ENCODE measurements around the gene FBRSL1.

The FBRSL1 gene

GRCh38 chr12:132466241-132467201 lies 23.4 kb upstream of the FBRSL1 start:
- DNase-seq (ENCODE audit: low read depth in 2 of 2) = peak in 1 of 2 donors; percentile 35
- no peak for TF ChIP-seq CTCF (IDR thresholded peaks at IDR 0.05; ENCODE audit: low read depth, low read length)
- no peak overlapping the region for H3K4me3 ChIP-seq (replicated peaks in 1 of 2; ENCODE audit: low read depth in 2 of 2, low read length in 2 of 2)

- TF ChIP-seq CTCF (IDR thresholded peaks at IDR 0.05; ENCODE audit: low read depth, low read length) = no peak
- no peak for DNase-seq (ENCODE audit: low read depth in 2 of 2)
- H3K4me3 ChIP-seq (replicated peaks in 1 of 2; ENCODE audit: low read depth in 2 of 2, low read length in 2 of 2) = no peak overlapping the region
These were observed 22.4 kb upstream of the FBRSL1 start for GRCh38 chr12:132467511-132467910.

GRCh38 chr12:132469423-132469822 lies 20.5 kb upstream of the FBRSL1 start:
- H3K4me3 ChIP-seq (replicated peaks in 1 of 2; ENCODE audit: low read depth in 2 of 2, low read length in 2 of 2) = no peak overlapping the region
- no peak for DNase-seq (ENCODE audit: low read depth in 2 of 2)
- no peak for TF ChIP-seq CTCF (IDR thresholded peaks at IDR 0.05; ENCODE audit: low read depth, low read length)

- H3K4me3 ChIP-seq (replicated peaks in 1 of 2; ENCODE audit: low read depth in 2 of 2, low read length in 2 of 2) = no peak overlapping the region
- DNase-seq (ENCODE audit: low read depth in 2 of 2) = no peak
- TF ChIP-seq CTCF (IDR thresholded peaks at IDR 0.05; ENCODE audit: low read depth, low read length) = no peak
These were observed 19.6 kb upstream of the FBRSL1 start for GRCh38 chr12:132470397-132470796.

- no peak overlapping the region for H3K4me3 ChIP-seq (replicated peaks in 1 of 2; ENCODE audit: low read depth in 2 of 2, low read length in 2 of 2)
- DNase-seq (ENCODE audit: low read depth in 2 of 2) = no peak
- TF ChIP-seq CTCF (IDR thresholded peaks at IDR 0.05; ENCODE audit: low read depth, low read length) = no peak
These were observed 18.7 kb upstream of the FBRSL1 start for GRCh38 chr12:132471011-132471857.

GRCh38 chr12:132471858-132472255 lies 18.1 kb upstream of the FBRSL1 start:
- H3K4me3 ChIP-seq (replicated peaks in 1 of 2; ENCODE audit: low read depth in 2 of 2, low read length in 2 of 2) = no peak overlapping the region
- TF ChIP-seq CTCF (IDR thresholded peaks at IDR 0.05; ENCODE audit: low read depth, low read length) = no peak
- no peak for DNase-seq (ENCODE audit: low read depth in 2 of 2)

Data from cardiac fibroblast (primary cell).